Neural cell (in vitro differentiated cells): ENCODE measurements around the gene FNDC3B. TPM values are rescaled to one million over a fixed set of nuclear protein-coding genes. Genes with fewer than 3 reads are reported as not detected.

Source experiments
- H2AFZ ChIP-seq: fragments of 200-600, 300-800 bp; sonication (generic), shearing (Covaris generic); 2 replicates; pipeline ENCODE4 v1.6.0; 2014; ENCODE audit warnings: low read depth, mild to moderate bottlenecking, antibody characterized with exemption, low read length, moderate library complexity
- H3F3A ChIP-seq: fragments of 200-600 bp; shearing (Covaris generic); 2 replicates; pipeline ENCODE4 v1.6.1; 2016; ENCODE audit warnings: mild to moderate bottlenecking, moderate library complexity, mixed read lengths, antibody characterized with exemption, low read length; ENCODE audit not compliant: insufficient read depth, poor library complexity, severe bottlenecking
- H3K27ac ChIP-seq: fragments of 200-600, 300-800 bp; sonication (generic), shearing (Covaris generic); 2 replicates; pipeline ENCODE4 v1.5.1; 2014; ENCODE audit warnings: mild to moderate bottlenecking, low read length, moderate library complexity
- H3K27me3 ChIP-seq: fragments of 300-800, 200-600 bp; sonication (generic), shearing (Covaris generic); 2 replicates; pipeline ENCODE4 v1.6.0; 2014; ENCODE audit warnings: mild to moderate bottlenecking, low read depth, low read length, moderate library complexity; ENCODE audit not compliant: insufficient read depth
- H3K36me3 ChIP-seq: fragments of 300-800, 200-600 bp; sonication (generic), shearing (Covaris generic); 2 replicates; pipeline ENCODE4 v1.5.1; 2014; ENCODE audit warnings: mild to moderate bottlenecking, antibody characterized with exemption, low read length, moderate library complexity; ENCODE audit not compliant: insufficient read depth
- H3K4me2 ChIP-seq: fragments of 300-800, 200-600 bp; sonication (generic), shearing (Covaris generic); 2 replicates; pipeline ENCODE4 v1.6.0; 2014; ENCODE audit warnings: mild to moderate bottlenecking, low read length
- H3K4me3 ChIP-seq: fragments of 300-800, 200-600 bp; sonication (generic), shearing (Covaris generic); 2 replicates; pipeline ENCODE4 v1.5.1; 2014; ENCODE audit warnings: mild to moderate bottlenecking, low read length, moderate library complexity
- H3K79me2 ChIP-seq: fragments of 200-600 bp; shearing (Covaris generic); replicated peaks from 2 replicates; pipeline ENCODE4 v1.6.0; 2014; ENCODE audit warnings: mild to moderate bottlenecking, low read length, moderate library complexity; ENCODE audit not compliant: insufficient read depth
- H3K9ac ChIP-seq: fragments of 300-800, 200-600 bp; sonication (generic), shearing (Covaris generic); 2 replicates; pipeline ENCODE4 v1.6.1; 2016; ENCODE audit warnings: mild to moderate bottlenecking, low read length, mixed read lengths
- H3K9me2 ChIP-seq: fragments of 200-600 bp; shearing (Covaris generic); 2 replicates; pipeline ENCODE4 v1.6.1; 2016; ENCODE audit warnings: mild to moderate bottlenecking, low read length, mixed read lengths; ENCODE audit not compliant: insufficient read depth
- H3K9me3 ChIP-seq: fragments of 200-600, 300-800 bp; sonication (generic), shearing (Covaris generic); 2 replicates; pipeline ENCODE4 v1.6.1; 2016; ENCODE audit warnings: mild to moderate bottlenecking, mixed run types, low read length, moderate library complexity, mixed read lengths
- H4K20me1 ChIP-seq: fragments of 200-600 bp; shearing (Covaris generic); 2 replicates; pipeline ENCODE4 v1.6.1; 2016; ENCODE audit warnings: mild to moderate bottlenecking, mixed run types; ENCODE audit not compliant: insufficient read depth
- EP300 ChIP-seq: fragments of 450-650 bp; conservative IDR thresholded peaks from 2 replicates; pipeline ENCODE4 v1.6.1; 2014; ENCODE audit warnings: antibody characterized with exemption, mild to moderate bottlenecking, moderate library complexity; ENCODE audit not compliant: poor library complexity, severe bottlenecking
- EZH2 ChIP-seq: fragments of 200-600, 300-800 bp; shearing (Covaris generic), sonication (generic); IDR thresholded peaks from 2 replicates; pipeline ENCODE4 v1.6.1; 2014; ENCODE audit warnings: antibody characterized with exemption, low read length, borderline replicate concordance, mild to moderate bottlenecking; ENCODE audit not compliant: insufficient read depth, poor library complexity, severe bottlenecking
- MXI1 ChIP-seq: fragments of 450-650 bp; conservative IDR thresholded peaks from 2 replicates; pipeline ENCODE4 v1.6.1; 2014; ENCODE audit warnings: antibody characterized with exemption, mild to moderate bottlenecking; ENCODE audit not compliant: poor library complexity, severe bottlenecking
- POLR2AphosphoS5 ChIP-seq: IDR thresholded peaks from 2 replicates; pipeline ENCODE4 v1.6.1; 2012
- RAD21 ChIP-seq: fragments of 450-650 bp; conservative IDR thresholded peaks from 2 replicates; pipeline ENCODE4 v1.6.1; 2014; ENCODE audit warnings: antibody characterized with exemption, mild to moderate bottlenecking, moderate library complexity
- SMC3 ChIP-seq: fragments of 450-650 bp; conservative IDR thresholded peaks from 2 replicates; pipeline ENCODE4 v1.6.1; 2014; ENCODE audit warnings: antibody characterized with exemption, mild to moderate bottlenecking, moderate library complexity; ENCODE audit not compliant: poor library complexity
- TAF1 ChIP-seq: IDR thresholded peaks from 2 replicates; pipeline ENCODE4 v1.6.1; 2012; ENCODE audit warnings: low read depth
- polyA plus RNA-seq: library from polyadenylated mRNA; depleted of rRNA; stranded (reverse); fragments of >200 nt; gene quantifications from 2 replicates; pipeline ENCODE4 v1.2.3, GENCODE V29; 2014
- TF ChIP-seq, protein P1 (sequence below): fragments of 450-650 bp; IDR thresholded peaks from 2 replicates; pipeline ENCODE4 v1.5.1; 2014; ENCODE audit warnings: antibody characterized with exemption, mild to moderate bottlenecking, moderate library complexity; ENCODE audit not compliant: poor library complexity, severe bottlenecking
- TF ChIP-seq, protein P2 (sequence below): IDR thresholded peaks from 2 replicates; pipeline ENCODE4 v1.6.1; 2012; ENCODE audit warnings: borderline replicate concordance

The FNDC3B gene
- polyA plus RNA-seq, 1 donor from 2014 or later = 4.9 TPM

DNA sequence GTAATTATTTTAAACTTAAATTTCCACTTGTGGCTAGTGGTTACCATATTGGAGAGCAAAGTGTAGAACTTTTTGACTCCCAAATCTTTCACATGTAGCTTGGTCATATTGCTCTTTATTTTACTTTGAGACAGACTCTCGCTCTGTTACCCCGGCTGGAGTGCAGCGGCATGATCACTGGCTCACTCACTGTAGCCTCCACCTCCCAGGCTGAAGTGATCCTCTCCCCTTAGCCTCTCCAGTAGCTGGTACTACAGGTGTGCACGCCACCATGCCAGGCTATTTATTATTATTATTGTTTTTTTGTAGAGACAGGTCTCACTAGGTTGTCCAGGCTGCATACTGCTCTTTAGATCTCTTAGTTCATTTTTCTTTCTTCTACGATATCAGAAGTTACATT, 3.9 kb downstream of the FNDC3B start:
- Histone ChIP-seq H3K9me2 (no peaks in the 10 kb centered on the region), H3K4me3 (no peak overlapping the region), H3K9me3 (no peaks in the 10 kb centered on the region), H3K9ac (no peak overlapping the region), H3K79me2 (peaks cover 56% of the 10 kb centered on the region), H2AFZ (no peak overlapping the region), H3K27me3 (no peaks in the 10 kb centered on the region), H3K27ac (no peak overlapping the region), H3F3A (no peaks in the 10 kb centered on the region), H4K20me1 (no peaks in the 10 kb centered on the region), H3K4me2 (no peak overlapping the region), H3K36me3 (no peaks in the 10 kb centered on the region)
- TF ChIP-seq POLR2AphosphoS5 (no peak), MXI1 (no peak), SMC3 (no peak), TAF1 (no peak), RAD21 (no peak)
- TF ChIP-seq, protein P1, sequence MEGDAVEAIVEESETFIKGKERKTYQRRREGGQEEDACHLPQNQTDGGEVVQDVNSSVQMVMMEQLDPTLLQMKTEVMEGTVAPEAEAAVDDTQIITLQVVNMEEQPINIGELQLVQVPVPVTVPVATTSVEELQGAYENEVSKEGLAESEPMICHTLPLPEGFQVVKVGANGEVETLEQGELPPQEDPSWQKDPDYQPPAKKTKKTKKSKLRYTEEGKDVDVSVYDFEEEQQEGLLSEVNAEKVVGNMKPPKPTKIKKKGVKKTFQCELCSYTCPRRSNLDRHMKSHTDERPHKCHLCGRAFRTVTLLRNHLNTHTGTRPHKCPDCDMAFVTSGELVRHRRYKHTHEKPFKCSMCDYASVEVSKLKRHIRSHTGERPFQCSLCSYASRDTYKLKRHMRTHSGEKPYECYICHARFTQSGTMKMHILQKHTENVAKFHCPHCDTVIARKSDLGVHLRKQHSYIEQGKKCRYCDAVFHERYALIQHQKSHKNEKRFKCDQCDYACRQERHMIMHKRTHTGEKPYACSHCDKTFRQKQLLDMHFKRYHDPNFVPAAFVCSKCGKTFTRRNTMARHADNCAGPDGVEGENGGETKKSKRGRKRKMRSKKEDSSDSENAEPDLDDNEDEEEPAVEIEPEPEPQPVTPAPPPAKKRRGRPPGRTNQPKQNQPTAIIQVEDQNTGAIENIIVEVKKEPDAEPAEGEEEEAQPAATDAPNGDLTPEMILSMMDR = no peak

DNA sequence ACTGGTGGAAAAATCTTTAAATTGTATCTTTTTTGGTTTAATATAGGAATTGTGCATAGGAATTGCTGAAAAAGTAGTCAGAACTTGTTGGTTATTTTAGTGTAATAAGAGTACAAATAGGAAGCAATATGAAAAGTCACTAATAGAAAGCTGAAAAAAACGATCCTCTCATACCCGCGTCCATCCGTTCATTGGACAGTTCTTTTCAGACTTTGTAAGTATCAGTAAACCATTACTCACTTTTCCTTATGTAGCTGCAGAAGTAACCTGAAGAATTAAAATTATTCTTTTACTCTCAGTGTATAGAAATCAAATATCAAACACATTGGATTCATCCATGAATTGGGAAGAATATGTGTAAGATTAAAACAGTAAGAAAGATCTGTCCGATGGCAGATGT, 4.4 kb downstream of the FNDC3B start:
- Histone ChIP-seq H3K4me2 (no peak overlapping the region), H4K20me1 (no peaks in the 10 kb centered on the region)

More for the DNA sequence above, 4.4 kb downstream of the FNDC3B start:
- Histone ChIP-seq H3K9ac (no peak overlapping the region), H3K27me3 (no peaks in the 10 kb centered on the region), H3K4me3 (no peak overlapping the region), H3K27ac (no peak overlapping the region), H2AFZ (no peak overlapping the region), H3K9me3 (no peaks in the 10 kb centered on the region), H3K36me3 (no peaks in the 10 kb centered on the region), H3K9me2 (no peaks in the 10 kb centered on the region), H3F3A (no peaks in the 10 kb centered on the region), H3K79me2 (peaks cover 62% of the 10 kb centered on the region)
- TF ChIP-seq EP300 (no peak), RAD21 (no peak), EZH2 (no peak), POLR2AphosphoS5 (no peak), TAF1 (no peak), MXI1 (no peak), SMC3 (no peak)
- TF ChIP-seq, protein P2, sequence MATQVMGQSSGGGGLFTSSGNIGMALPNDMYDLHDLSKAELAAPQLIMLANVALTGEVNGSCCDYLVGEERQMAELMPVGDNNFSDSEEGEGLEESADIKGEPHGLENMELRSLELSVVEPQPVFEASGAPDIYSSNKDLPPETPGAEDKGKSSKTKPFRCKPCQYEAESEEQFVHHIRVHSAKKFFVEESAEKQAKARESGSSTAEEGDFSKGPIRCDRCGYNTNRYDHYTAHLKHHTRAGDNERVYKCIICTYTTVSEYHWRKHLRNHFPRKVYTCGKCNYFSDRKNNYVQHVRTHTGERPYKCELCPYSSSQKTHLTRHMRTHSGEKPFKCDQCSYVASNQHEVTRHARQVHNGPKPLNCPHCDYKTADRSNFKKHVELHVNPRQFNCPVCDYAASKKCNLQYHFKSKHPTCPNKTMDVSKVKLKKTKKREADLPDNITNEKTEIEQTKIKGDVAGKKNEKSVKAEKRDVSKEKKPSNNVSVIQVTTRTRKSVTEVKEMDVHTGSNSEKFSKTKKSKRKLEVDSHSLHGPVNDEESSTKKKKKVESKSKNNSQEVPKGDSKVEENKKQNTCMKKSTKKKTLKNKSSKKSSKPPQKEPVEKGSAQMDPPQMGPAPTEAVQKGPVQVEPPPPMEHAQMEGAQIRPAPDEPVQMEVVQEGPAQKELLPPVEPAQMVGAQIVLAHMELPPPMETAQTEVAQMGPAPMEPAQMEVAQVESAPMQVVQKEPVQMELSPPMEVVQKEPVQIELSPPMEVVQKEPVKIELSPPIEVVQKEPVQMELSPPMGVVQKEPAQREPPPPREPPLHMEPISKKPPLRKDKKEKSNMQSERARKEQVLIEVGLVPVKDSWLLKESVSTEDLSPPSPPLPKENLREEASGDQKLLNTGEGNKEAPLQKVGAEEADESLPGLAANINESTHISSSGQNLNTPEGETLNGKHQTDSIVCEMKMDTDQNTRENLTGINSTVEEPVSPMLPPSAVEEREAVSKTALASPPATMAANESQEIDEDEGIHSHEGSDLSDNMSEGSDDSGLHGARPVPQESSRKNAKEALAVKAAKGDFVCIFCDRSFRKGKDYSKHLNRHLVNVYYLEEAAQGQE = no peak
- TF ChIP-seq, protein P1 = no peak
